ENCODE results near the gene ZNF93. TPM values are rescaled to one million over a fixed set of nuclear protein-coding genes. Genes with fewer than 3 reads are reported as not detected.
"Not testable (repeated sequence)": the region's sequence is repeated elsewhere in the genome, so short reads cannot be mapped to it uniquely, and the experiment has no call there.

Gene ZNF93
- total RNA-seq, 1 experiment from 2014 or later = 7.5 TPM

DNA sequence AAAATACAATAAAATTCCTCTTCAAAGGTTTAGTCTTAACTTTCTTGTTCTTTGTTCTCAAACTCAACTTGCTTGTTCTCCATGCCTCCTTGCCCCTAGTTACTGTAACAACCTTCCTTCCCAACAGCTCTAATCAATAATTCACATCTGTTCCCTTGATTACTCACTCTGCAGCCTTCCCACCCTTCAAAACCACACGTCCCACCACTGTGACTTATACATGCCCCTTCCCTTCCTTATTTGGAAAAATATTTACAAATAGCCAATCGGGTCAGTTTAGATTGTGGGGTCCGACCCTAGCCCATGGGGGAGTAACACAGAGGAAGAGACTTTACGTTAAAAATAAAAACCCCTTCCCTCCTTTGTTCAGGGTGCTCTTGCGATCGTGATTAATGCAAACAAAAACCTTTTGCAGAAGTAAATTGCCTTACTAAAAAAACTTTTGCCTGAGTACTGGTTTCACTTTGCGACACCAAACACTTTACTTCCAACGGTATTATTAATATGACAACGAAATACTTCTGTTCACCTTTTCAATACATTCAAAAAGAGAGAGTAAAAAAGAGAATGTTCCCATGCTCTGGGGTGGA is 512 bp upstream of the ZNF93 start:
- H3K4me3 Mint-ChIP-seq (ENCODE audit: unreplicated experiment) = peak overlapping the region; percentile 98
- ChIA-PET POLR2A (interaction anchor here (0.6 to 1.4 kb wide), 6 partner anchors 34 to 1120 kb away, joined by 3 to 15 read pairs (median 4); partner anchors contain the start of genes ZNF253, ZNF430 and ZNF506), CTCF (no interaction called here)
- Histone ChIP-seq H3K27me3 (replicated peaks; ENCODE audit: control insufficient read depth, insufficient read depth, low read length) (no peaks in the 10 kb centered on the region), H3K36me3 (ENCODE audit: control insufficient read depth, insufficient read depth, low read length) (0 out of 2 replicates have a peak, but pooled peaks cover 1% of the 10 kb centered on the region), H3K4me1 (peaks cover 5% of the 10 kb centered on the region; the same call in 1 of the 2 replicates), H3K9me3 (peaks cover 15% of the 10 kb centered on the region), H3K4me3 (ENCODE audit: low read depth, low read length) (peak overlapping the region; percentile 64)
- H3K27ac Mint-ChIP-seq (ENCODE audit: unreplicated experiment) = peak overlapping the region; percentile 97
- no peak for DNase-seq
- H3K36me3 Mint-ChIP-seq (ENCODE audit: insufficient read depth, unreplicated experiment) = peaks cover 39% of the 10 kb centered on the region
- intact Hi-C loops (cut with micrococcal nuclease; ENCODE audit: unreplicated experiment) = loop anchor here (1.0 to 2.0 kb wide), 2 partner anchors 35 to 123 kb away; partner anchors contain the start of gene ZNF253
- no peaks in the 10 kb centered on the region for H3K4me1 Mint-ChIP-seq (ENCODE audit: low read depth, unreplicated experiment)
- no peaks in the 10 kb centered on the region for H3K27me3 Mint-ChIP-seq (ENCODE audit: insufficient read depth, unreplicated experiment)
- TF ChIP-seq, protein P1, sequence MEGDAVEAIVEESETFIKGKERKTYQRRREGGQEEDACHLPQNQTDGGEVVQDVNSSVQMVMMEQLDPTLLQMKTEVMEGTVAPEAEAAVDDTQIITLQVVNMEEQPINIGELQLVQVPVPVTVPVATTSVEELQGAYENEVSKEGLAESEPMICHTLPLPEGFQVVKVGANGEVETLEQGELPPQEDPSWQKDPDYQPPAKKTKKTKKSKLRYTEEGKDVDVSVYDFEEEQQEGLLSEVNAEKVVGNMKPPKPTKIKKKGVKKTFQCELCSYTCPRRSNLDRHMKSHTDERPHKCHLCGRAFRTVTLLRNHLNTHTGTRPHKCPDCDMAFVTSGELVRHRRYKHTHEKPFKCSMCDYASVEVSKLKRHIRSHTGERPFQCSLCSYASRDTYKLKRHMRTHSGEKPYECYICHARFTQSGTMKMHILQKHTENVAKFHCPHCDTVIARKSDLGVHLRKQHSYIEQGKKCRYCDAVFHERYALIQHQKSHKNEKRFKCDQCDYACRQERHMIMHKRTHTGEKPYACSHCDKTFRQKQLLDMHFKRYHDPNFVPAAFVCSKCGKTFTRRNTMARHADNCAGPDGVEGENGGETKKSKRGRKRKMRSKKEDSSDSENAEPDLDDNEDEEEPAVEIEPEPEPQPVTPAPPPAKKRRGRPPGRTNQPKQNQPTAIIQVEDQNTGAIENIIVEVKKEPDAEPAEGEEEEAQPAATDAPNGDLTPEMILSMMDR (IDR thresholded peaks at IDR 0.05; ENCODE audit: insufficient read depth in 1 of 2, low read depth in 1 of 2, low read length in 1 of 2, severe bottlenecking in 1 of 2, unreplicated experiment in 1 of 2) = no peak
- peaks cover 34% of the 10 kb centered on the region for H3K9me3 Mint-ChIP-seq (ENCODE audit: unreplicated experiment)
- BruUV-seq (replicated peaks) = no TSS peak

DNA sequence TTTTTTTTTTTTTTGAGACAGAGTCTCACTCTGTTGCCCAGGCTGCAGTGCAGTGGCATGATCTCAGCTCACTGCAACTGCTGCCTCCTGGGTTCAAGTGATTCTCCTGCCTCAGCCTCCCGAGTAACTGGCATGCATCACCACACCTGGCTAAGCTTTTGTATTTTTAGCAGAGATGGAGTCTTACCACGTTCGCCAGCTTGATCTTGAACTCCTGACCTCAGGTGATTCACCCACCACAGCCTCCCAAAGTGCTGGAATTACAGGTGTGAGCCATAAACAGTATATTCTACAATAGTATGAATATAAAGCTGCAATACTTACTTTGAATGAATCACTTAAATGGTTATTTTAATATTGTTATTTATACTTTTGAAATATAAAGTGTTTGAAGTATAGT is 6.8 kb downstream of the ZNF93 start:
- BruUV-seq (replicated peaks); H3K4me1 ChIP-seq; H3K36me3 ChIP-seq (ENCODE audit: control insufficient read depth, insufficient read depth, low read length); H3K4me1 Mint-ChIP-seq (ENCODE audit: low read depth, unreplicated experiment); H3K4me3 ChIP-seq (ENCODE audit: low read depth, low read length); H3K4me3 Mint-ChIP-seq (ENCODE audit: unreplicated experiment); CTCF ChIA-PET; POLR2A ChIA-PET; DNase-seq; H3K27ac Mint-ChIP-seq (ENCODE audit: unreplicated experiment); H3K27me3 ChIP-seq (replicated peaks; ENCODE audit: control insufficient read depth, insufficient read depth, low read length); intact Hi-C loops (cut with micrococcal nuclease; ENCODE audit: unreplicated experiment); H3K27me3 Mint-ChIP-seq (ENCODE audit: insufficient read depth, unreplicated experiment); H3K9me3 ChIP-seq: not testable (repeated sequence)
- H3K9me3 Mint-ChIP-seq (ENCODE audit: unreplicated experiment) = peaks cover 16% of the 10 kb centered on the region
- peaks cover 49% of the 10 kb centered on the region for H3K36me3 Mint-ChIP-seq (ENCODE audit: insufficient read depth, unreplicated experiment)

DNA sequence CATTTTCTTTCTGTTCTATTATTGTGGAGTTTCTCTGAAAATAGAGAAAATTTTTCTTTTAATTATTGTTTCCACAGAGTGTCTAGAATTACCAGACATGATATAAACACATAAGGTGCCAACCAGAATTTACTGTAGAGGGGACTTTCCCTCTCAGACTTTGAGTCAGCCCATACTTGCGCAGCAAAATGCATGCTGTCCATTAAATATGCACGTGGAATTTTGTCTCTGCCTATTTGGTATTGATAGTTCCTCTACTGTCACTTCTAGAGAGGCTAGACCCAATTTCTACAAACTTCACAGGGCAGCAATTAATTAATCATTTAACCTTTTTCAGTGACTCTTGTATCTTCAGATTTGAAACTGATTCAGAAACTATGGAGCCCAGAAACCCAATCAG is 8.9 kb downstream of the ZNF93 start:
- no TSS peak for BruUV-seq (replicated peaks)
- Mint-ChIP-seq H3K9me3 (ENCODE audit: unreplicated experiment) (peaks cover 11% of the 10 kb centered on the region), H3K36me3 (ENCODE audit: insufficient read depth, unreplicated experiment) (peaks cover 34% of the 10 kb centered on the region), H3K4me3 (ENCODE audit: unreplicated experiment) (no peak overlapping the region), H3K27ac (ENCODE audit: unreplicated experiment) (no peak overlapping the region), H3K27me3 (ENCODE audit: insufficient read depth, unreplicated experiment) (no peaks in the 10 kb centered on the region), H3K4me1 (ENCODE audit: low read depth, unreplicated experiment) (no peaks in the 10 kb centered on the region)
- H3K36me3 ChIP-seq (ENCODE audit: control insufficient read depth, insufficient read depth, low read length) = no peaks in the 10 kb centered on the region
- H3K27me3 ChIP-seq (replicated peaks; ENCODE audit: control insufficient read depth, insufficient read depth, low read length) = no peaks in the 10 kb centered on the region
- DNase-seq = no peak
- POLR2A ChIA-PET = no interaction called here
- no peaks in the 10 kb centered on the region for H3K4me1 ChIP-seq
- TF ChIP-seq, protein P1 (IDR thresholded peaks at IDR 0.05; ENCODE audit: insufficient read depth in 1 of 2, low read depth in 1 of 2, low read length in 1 of 2, severe bottlenecking in 1 of 2, unreplicated experiment in 1 of 2) = no peak
- CTCF ChIA-PET = no interaction called here
- H3K9me3 ChIP-seq = no peaks in the 10 kb centered on the region; the same call in 1 of the 2 replicates
- intact Hi-C loops (cut with micrococcal nuclease; ENCODE audit: unreplicated experiment) = no loop called here
- no peak overlapping the region for H3K4me3 ChIP-seq (ENCODE audit: low read depth, low read length)

Data from Caco-2 (cell line).